ENCODE measurements around the gene PLPP2. TPM values are rescaled to one million over a fixed set of nuclear protein-coding genes. Genes with fewer than 3 reads are reported as not detected.

PLPP2 gene
- total RNA-seq, 3 donors from 2014 or later (not counting 1 experiment from before 2014, with no cell fraction given): 0.85 to 6.2 (median 1.0) TPM

DNA sequence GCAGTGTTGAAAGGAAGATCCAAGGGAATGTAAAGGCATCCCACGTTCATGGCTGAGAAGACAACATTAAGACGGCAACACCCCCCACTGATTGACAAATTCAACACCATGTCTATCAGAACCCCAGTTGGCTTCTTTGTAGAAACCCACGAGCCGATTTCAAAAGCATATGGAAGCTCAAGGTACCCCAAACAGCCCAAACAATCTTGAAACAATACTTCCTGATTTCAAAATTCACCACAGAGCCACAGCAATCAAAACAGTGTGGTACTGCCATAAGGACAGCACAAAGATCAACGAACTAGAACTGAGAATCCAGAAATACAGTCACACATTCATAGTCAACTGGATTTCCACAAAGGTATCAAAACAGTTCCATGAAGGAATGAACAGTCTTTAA, 47.2 kb upstream of the PLPP2 start:
- H3K4me1 Mint-ChIP-seq: peaks cover 48 to 54% of the 10 kb centered on the region in 2 donors
- H3K4me1 ChIP-seq (ENCODE audit: control insufficient read depth, insufficient read depth, low read length): peaks cover 26% of the 10 kb centered on the region
- no peak overlapping the region for H3K27ac Mint-ChIP-seq
- no peaks in the 10 kb centered on the region for H3K27me3 Mint-ChIP-seq (ENCODE audit: low read depth in 2 of 2)
- H3K36me3 Mint-ChIP-seq: no peaks in the 10 kb centered on the region
- H3K27me3 ChIP-seq (ENCODE audit: control insufficient read depth, insufficient read depth, low read length): no peaks in the 10 kb centered on the region
- no peaks in the 10 kb centered on the region for H3K9me3 ChIP-seq (ENCODE audit: control insufficient read depth, insufficient read depth, low read length)
- DNase-seq (no peak), ATAC-seq (no peak)
- H3K27ac ChIP-seq (ENCODE audit: low read length): no peak overlapping the region
- TF ChIP-seq, protein P1, sequence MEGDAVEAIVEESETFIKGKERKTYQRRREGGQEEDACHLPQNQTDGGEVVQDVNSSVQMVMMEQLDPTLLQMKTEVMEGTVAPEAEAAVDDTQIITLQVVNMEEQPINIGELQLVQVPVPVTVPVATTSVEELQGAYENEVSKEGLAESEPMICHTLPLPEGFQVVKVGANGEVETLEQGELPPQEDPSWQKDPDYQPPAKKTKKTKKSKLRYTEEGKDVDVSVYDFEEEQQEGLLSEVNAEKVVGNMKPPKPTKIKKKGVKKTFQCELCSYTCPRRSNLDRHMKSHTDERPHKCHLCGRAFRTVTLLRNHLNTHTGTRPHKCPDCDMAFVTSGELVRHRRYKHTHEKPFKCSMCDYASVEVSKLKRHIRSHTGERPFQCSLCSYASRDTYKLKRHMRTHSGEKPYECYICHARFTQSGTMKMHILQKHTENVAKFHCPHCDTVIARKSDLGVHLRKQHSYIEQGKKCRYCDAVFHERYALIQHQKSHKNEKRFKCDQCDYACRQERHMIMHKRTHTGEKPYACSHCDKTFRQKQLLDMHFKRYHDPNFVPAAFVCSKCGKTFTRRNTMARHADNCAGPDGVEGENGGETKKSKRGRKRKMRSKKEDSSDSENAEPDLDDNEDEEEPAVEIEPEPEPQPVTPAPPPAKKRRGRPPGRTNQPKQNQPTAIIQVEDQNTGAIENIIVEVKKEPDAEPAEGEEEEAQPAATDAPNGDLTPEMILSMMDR (IDR thresholded peaks at IDR 0.05): no peak
- H3K4me3 ChIP-seq (ENCODE audit: low read length): no peak overlapping the region
- intact Hi-C loops (cut with micrococcal nuclease): no loop called here
- H3K4me3 Mint-ChIP-seq: no peak overlapping the region
- peaks cover 8% of the 10 kb centered on the region for H3K36me3 ChIP-seq (ENCODE audit: control insufficient read depth, insufficient read depth, low read length)
- 87% methylated on average over 5 of the region's 5 CpGs for WGBS (ENCODE audit: insufficient coverage)
- no peaks in the 10 kb centered on the region for H3K9me3 Mint-ChIP-seq

DNA sequence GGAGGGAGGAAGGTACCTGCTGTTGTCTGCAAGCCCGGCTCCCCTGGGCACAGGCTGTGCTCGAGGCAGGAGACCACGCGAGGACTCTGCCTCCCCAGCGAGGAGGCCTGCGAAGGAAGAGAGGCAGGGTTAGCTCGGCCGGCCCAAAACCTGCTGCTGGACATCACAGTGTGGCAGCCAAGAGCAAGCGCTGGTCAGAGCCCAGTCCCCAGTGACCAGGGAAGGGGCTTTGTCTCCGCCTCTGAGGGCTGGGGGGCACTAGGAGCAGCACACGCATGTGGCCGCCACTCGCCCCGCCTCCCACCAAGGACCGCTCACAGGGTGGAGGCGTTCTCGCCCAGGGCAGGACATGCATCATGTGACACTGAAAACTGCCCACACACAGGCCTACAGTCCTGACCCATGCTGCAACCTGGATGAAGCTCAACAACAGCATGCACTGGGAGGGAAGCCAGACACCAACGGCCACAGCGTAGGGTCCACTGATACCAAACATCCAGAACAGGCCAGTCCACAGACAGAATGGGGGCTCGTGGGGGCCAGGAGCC, 44.9 kb upstream of the PLPP2 start:
- H3K27ac ChIP-seq (ENCODE audit: low read length): no peak overlapping the region
- Mint-ChIP-seq H3K27ac (no peak overlapping the region), H3K9me3 (no peaks in the 10 kb centered on the region), H3K27me3 (ENCODE audit: low read depth in 2 of 2) (no peaks in the 10 kb centered on the region), H3K4me1 (peaks cover 29 to 34% of the 10 kb centered on the region in 2 donors), H3K4me3 (no peak overlapping the region), H3K36me3 (no peaks in the 10 kb centered on the region)
- WGBS (ENCODE audit: insufficient coverage): 96% methylated on average over 20 of the region's 20 CpGs
- no peak overlapping the region for H3K4me3 ChIP-seq (ENCODE audit: low read length)
- DNase-seq: no peak
- TF ChIP-seq, protein P1 (IDR thresholded peaks at IDR 0.05): no peak
- H3K4me1 ChIP-seq (ENCODE audit: control insufficient read depth, insufficient read depth, low read length): peaks cover 8% of the 10 kb centered on the region
- ATAC-seq: no peak
- H3K27me3 ChIP-seq (ENCODE audit: control insufficient read depth, insufficient read depth, low read length): no peaks in the 10 kb centered on the region
- H3K36me3 ChIP-seq (ENCODE audit: control insufficient read depth, insufficient read depth, low read length): peaks cover 8% of the 10 kb centered on the region
- intact Hi-C loops (cut with micrococcal nuclease): no loop called here
- H3K9me3 ChIP-seq (ENCODE audit: control insufficient read depth, insufficient read depth, low read length): no peaks in the 10 kb centered on the region

DNA sequence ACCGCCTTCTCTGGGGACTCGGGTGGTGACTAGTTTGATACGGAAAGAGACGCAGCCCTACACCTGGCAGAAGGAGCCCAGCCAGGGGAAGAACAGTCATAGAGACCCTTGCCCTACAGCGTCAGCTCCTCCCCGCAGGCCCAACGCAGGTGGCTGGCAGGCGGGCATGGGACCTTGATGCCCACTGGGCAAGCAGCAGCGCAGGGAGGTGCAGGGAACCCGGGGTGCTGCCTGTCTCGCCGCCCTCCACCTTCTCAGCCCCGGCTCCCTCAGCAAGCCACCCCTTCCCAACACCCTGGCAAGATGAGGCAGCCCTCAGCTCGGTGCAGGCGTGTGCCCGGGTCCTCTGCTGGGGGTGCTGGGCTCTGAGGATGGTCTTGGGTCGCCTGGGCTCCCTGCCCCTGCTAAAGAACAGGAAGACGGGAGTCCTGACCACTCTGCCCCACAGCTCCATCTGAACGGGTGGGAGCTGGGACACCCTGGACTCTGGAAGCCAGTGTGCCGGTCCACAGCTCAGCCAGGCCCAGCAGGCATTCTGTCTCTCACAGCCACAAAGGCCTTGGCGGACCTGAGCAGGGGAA, 44.4 kb upstream of the PLPP2 start:
- Mint-ChIP-seq H3K4me3 (no peak overlapping the region), H3K4me1 (peaks cover 23 to 28% of the 10 kb centered on the region in 2 donors), H3K36me3 (peaks cover 5% of the 10 kb centered on the region), H3K9me3 (no peaks in the 10 kb centered on the region), H3K27me3 (ENCODE audit: low read depth in 2 of 2) (no peaks in the 10 kb centered on the region), H3K27ac (no peak overlapping the region)
- Histone ChIP-seq H3K27ac (ENCODE audit: low read length) (no peak overlapping the region), H3K4me1 (ENCODE audit: control insufficient read depth, insufficient read depth, low read length) (peaks cover 2% of the 10 kb centered on the region), H3K36me3 (ENCODE audit: control insufficient read depth, insufficient read depth, low read length) (peaks cover 12% of the 10 kb centered on the region), H3K4me3 (ENCODE audit: low read length) (no peak overlapping the region), H3K9me3 (ENCODE audit: control insufficient read depth, insufficient read depth, low read length) (peaks cover 2% of the 10 kb centered on the region), H3K27me3 (ENCODE audit: control insufficient read depth, insufficient read depth, low read length) (no peaks in the 10 kb centered on the region)
- ATAC-seq: no peak
- intact Hi-C loops (cut with micrococcal nuclease): no loop called here
- DNase-seq: no peak
- TF ChIP-seq, protein P1 (IDR thresholded peaks at IDR 0.05): no peak
- 92% methylated on average over 21 of the region's 21 CpGs for WGBS (ENCODE audit: insufficient coverage)

DNA sequence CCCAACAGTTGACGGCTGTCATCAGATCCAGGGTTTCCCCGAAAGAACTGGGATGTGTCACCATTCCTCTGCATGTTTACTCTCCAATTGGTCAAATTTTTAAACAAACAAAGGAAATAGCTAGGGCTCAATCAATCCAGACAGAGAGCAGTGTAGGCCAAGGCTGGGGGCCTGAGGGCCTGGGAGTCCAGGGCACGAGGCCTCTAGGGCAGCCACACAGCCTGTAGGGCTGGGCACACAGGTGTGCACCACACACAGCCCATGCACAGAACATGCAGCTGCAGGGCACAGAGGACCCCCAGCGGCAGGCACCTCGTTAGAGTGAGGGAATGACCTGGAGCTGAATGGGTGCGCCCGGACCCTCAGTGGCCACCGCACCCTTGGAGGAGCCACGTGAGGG, 43.9 kb upstream of the PLPP2 start:
- Mint-ChIP-seq H3K4me1 (peaks cover 21 to 26% of the 10 kb centered on the region in 2 donors), H3K4me3 (no peak overlapping the region), H3K27me3 (ENCODE audit: low read depth in 2 of 2) (no peaks in the 10 kb centered on the region), H3K36me3 (peaks cover 7% of the 10 kb centered on the region), H3K27ac (no peak overlapping the region), H3K9me3 (no peaks in the 10 kb centered on the region)
- Histone ChIP-seq H3K4me3 (ENCODE audit: low read length) (no peak overlapping the region), H3K27me3 (ENCODE audit: control insufficient read depth, insufficient read depth, low read length) (no peaks in the 10 kb centered on the region), H3K9me3 (ENCODE audit: control insufficient read depth, insufficient read depth, low read length) (peaks cover 4% of the 10 kb centered on the region), H3K36me3 (ENCODE audit: control insufficient read depth, insufficient read depth, low read length) (peaks cover 14% of the 10 kb centered on the region), H3K4me1 (ENCODE audit: control insufficient read depth, insufficient read depth, low read length) (no peaks in the 10 kb centered on the region), H3K27ac (ENCODE audit: low read length) (no peak overlapping the region)
- TF ChIP-seq, protein P1 (IDR thresholded peaks at IDR 0.05): no peak
- ATAC-seq (no peak), DNase-seq (no peak)
- 93% methylated on average over 9 of the region's 9 CpGs for WGBS (ENCODE audit: insufficient coverage)
- intact Hi-C loops (cut with micrococcal nuclease): no loop called here

Measured in natural killer cell (primary cell).